ENCODE results near the gene CCDC85B.

The CCDC85B gene

DNA sequence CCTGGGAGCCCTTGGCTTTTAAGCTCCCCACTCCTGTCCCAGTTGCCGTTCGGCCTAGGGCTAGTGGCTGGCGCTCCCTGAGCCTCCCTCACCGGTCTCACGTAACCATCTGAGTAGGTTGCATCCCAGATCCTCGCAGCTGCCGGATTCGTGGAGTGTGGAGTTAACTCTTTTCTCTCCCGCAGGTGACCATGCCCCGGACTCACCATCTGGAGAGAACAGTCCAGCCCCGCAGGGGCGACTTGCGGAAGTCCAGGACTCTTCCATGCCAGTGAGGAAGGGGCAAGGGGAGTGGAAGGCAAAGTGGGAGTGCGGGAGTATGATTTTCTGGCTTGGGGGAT, 29.3 kb upstream of the CCDC85B start:
- TF ChIP-seq EP300 (IDR thresholded peaks at IDR 0.05; ENCODE audit: borderline replicate concordance): no peak
- no peak for TF ChIP-seq FOXM1 (IDR thresholded peaks at IDR 0.05; ENCODE audit: borderline replicate concordance, low read depth)
- TF ChIP-seq TEAD4 (IDR thresholded peaks at IDR 0.05): no peak
- TF ChIP-seq, protein P1, sequence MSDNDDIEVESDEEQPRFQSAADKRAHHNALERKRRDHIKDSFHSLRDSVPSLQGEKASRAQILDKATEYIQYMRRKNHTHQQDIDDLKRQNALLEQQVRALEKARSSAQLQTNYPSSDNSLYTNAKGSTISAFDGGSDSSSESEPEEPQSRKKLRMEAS (IDR thresholded peaks at IDR 0.05): no peak
- TF ChIP-seq YY1 (IDR thresholded peaks at IDR 0.05; ENCODE audit: low read depth): no peak
- TF ChIP-seq, protein P2, sequence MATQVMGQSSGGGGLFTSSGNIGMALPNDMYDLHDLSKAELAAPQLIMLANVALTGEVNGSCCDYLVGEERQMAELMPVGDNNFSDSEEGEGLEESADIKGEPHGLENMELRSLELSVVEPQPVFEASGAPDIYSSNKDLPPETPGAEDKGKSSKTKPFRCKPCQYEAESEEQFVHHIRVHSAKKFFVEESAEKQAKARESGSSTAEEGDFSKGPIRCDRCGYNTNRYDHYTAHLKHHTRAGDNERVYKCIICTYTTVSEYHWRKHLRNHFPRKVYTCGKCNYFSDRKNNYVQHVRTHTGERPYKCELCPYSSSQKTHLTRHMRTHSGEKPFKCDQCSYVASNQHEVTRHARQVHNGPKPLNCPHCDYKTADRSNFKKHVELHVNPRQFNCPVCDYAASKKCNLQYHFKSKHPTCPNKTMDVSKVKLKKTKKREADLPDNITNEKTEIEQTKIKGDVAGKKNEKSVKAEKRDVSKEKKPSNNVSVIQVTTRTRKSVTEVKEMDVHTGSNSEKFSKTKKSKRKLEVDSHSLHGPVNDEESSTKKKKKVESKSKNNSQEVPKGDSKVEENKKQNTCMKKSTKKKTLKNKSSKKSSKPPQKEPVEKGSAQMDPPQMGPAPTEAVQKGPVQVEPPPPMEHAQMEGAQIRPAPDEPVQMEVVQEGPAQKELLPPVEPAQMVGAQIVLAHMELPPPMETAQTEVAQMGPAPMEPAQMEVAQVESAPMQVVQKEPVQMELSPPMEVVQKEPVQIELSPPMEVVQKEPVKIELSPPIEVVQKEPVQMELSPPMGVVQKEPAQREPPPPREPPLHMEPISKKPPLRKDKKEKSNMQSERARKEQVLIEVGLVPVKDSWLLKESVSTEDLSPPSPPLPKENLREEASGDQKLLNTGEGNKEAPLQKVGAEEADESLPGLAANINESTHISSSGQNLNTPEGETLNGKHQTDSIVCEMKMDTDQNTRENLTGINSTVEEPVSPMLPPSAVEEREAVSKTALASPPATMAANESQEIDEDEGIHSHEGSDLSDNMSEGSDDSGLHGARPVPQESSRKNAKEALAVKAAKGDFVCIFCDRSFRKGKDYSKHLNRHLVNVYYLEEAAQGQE (IDR thresholded peaks at IDR 0.05; ENCODE audit: low read depth): no peak
- TF ChIP-seq TCF12 (IDR thresholded peaks at IDR 0.05; ENCODE audit: low read depth): no peak
- TF ChIP-seq NFIC (IDR thresholded peaks at IDR 0.05): no peak
- no peak for TF ChIP-seq RAD21 (IDR thresholded peaks at IDR 0.05; ENCODE audit: low read depth)
- no peak for TF ChIP-seq CEBPB (IDR thresholded peaks at IDR 0.05)
- TF ChIP-seq, protein P3, sequence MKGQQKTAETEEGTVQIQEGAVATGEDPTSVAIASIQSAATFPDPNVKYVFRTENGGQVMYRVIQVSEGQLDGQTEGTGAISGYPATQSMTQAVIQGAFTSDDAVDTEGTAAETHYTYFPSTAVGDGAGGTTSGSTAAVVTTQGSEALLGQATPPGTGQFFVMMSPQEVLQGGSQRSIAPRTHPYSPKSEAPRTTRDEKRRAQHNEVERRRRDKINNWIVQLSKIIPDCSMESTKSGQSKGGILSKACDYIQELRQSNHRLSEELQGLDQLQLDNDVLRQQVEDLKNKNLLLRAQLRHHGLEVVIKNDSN (IDR thresholded peaks at IDR 0.05): no peak

DNA sequence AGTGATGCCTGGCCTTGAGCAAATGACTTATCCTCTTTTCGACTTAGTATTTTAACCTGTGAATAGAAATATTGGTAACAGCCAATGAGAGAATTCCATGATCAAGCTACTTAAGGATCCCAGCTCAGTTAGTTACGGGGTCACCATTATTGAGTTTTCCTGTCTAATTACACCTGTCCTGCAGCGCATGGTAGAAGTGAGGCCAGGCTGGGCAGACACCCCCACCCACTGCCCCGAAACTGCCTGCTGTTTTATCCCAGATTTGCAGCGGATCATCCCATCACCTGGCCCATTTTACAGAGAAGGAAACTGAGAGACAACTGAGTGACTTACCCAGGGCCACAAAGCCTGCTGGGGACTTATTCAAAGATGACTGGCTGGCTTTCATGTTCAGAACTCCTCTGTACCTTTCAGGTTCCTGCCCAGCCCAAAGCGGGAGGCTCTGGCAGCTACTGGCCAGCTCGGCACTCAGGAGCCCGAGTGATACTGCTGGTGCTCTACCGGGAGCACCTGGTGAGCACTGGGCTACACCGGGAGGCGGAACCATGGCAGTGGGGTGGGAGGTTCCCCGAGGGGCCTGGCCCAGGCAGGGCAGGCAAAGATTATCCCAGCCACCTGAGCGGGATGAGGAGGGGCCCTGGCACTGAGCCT, 28.8 kb upstream of the CCDC85B start:
- TF ChIP-seq NFIC (IDR thresholded peaks at IDR 0.05) (no peak), FOXM1 (IDR thresholded peaks at IDR 0.05; ENCODE audit: borderline replicate concordance, low read depth) (no peak), CEBPB (IDR thresholded peaks at IDR 0.05) (no peak), EP300 (IDR thresholded peaks at IDR 0.05; ENCODE audit: borderline replicate concordance) (no peak), TEAD4 (IDR thresholded peaks at IDR 0.05) (no peak), ZBTB7A (IDR thresholded peaks at IDR 0.05; ENCODE audit: low read depth) (no peak), TCF12 (IDR thresholded peaks at IDR 0.05; ENCODE audit: low read depth) (no peak), CREB1 (IDR thresholded peaks at IDR 0.05; ENCODE audit: low read depth) (no peak), RAD21 (IDR thresholded peaks at IDR 0.05; ENCODE audit: low read depth) (no peak), YY1 (IDR thresholded peaks at IDR 0.05; ENCODE audit: low read depth) (no peak), TAF1 (IDR thresholded peaks at IDR 0.05; ENCODE audit: low read depth) (no peak), EGR1 (IDR thresholded peaks at IDR 0.05) (no peak)
- TF ChIP-seq, protein P1 (IDR thresholded peaks at IDR 0.05): no peak
- TF ChIP-seq, protein P2 (IDR thresholded peaks at IDR 0.05; ENCODE audit: low read depth): no peak
- TF ChIP-seq, protein P3 (IDR thresholded peaks at IDR 0.05): no peak

DNA sequence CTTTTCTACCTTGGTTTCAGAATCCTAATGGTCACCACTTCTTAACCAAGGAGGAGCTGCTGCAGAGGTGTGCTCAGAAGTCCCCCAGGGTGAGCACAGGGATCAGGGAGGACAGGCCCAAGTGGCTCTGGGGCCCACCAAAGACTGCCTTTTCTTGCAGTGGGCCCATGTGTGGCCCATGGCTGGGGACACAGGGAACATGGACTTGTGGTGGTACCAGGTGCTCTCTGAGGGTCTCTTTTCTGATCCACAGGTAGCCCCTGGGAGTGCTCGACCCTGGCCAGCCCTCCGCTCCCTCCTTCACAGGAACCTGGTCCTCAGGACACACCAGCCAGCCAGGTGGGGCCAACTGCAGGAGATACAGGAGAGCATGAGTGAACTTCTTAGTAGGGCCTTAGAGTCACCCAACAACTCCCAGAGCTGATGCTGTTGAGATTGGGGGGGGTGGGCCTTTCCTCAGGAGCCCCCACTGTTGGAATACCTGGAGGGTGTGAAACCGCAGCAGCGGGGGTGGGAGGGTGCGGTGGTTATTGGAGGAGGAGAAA, 28.2 kb upstream of the CCDC85B start:
- no peak for TF ChIP-seq RAD21 (IDR thresholded peaks at IDR 0.05; ENCODE audit: low read depth)
- no peak for TF ChIP-seq YY1 (IDR thresholded peaks at IDR 0.05; ENCODE audit: low read depth)
- TF ChIP-seq, protein P3 (IDR thresholded peaks at IDR 0.05): no peak
- no peak for TF ChIP-seq TEAD4 (IDR thresholded peaks at IDR 0.05)
- TF ChIP-seq, protein P1 (IDR thresholded peaks at IDR 0.05): no peak
- TF ChIP-seq CEBPB (IDR thresholded peaks at IDR 0.05): no peak
- TF ChIP-seq TCF12 (IDR thresholded peaks at IDR 0.05; ENCODE audit: low read depth): no peak
- no peak for TF ChIP-seq CREB1 (IDR thresholded peaks at IDR 0.05; ENCODE audit: low read depth)
- no peak for TF ChIP-seq EGR1 (IDR thresholded peaks at IDR 0.05)
- no peak for TF ChIP-seq ZBTB7A (IDR thresholded peaks at IDR 0.05; ENCODE audit: low read depth)

DNA sequence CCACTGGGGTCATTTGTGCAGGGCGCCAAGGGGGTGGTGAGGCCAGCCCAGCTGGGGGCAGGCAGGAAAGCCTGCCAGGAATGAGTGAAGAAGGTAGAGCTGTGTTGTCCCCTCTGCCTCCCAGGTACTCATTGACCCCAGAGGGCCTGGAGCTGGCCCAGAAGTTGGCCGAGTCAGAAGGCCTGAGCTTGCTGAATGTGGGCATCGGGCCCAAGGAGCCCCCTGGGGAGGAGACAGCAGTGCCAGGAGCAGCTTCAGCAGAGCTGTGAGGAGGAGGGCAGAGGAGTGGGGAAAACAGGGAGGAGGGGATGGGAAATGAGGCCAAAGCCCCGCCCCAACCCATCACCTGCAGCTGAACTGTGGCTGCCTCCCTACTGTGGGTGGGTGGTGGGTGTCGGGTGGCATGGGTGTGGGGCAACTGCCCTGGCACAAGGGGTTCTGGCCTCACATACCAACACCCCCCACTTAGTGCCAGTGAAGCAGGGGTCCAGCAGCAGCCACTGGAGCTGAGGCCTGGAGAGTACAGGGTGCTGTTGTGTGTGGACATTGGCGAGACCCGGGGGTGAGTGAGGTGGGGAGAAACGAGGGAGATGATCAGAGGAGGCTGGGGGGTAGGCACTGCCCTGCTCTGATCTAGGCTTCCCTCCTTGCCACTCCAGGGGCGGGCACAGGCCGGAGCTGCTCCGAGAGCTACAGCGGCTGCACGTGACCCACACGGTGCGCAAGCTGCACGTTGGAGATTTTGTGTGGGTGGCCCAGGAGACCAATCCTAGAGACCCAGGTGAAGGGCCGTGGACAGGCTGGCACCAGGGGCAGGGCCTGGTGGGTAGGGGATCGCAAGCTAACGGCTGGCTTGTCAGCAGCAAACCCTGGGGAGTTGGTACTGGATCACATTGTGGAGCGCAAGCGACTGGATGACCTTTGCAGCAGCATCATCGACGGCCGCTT, 27.3 kb upstream of the CCDC85B start:
- TF ChIP-seq NFIC (IDR thresholded peaks at IDR 0.05) (no peak), YY1 (IDR thresholded peaks at IDR 0.05; ENCODE audit: low read depth) (no peak), TCF12 (IDR thresholded peaks at IDR 0.05; ENCODE audit: low read depth) (no peak), EP300 (IDR thresholded peaks at IDR 0.05; ENCODE audit: borderline replicate concordance) (no peak), TEAD4 (IDR thresholded peaks at IDR 0.05) (no peak), TAF1 (IDR thresholded peaks at IDR 0.05; ENCODE audit: low read depth) (no peak), CREB1 (IDR thresholded peaks at IDR 0.05; ENCODE audit: low read depth) (no peak), RAD21 (IDR thresholded peaks at IDR 0.05; ENCODE audit: low read depth) (no peak), ZBTB7A (IDR thresholded peaks at IDR 0.05; ENCODE audit: low read depth) (no peak), EGR1 (IDR thresholded peaks at IDR 0.05) (no peak), CEBPB (IDR thresholded peaks at IDR 0.05) (no peak)
- TF ChIP-seq, protein P3 (IDR thresholded peaks at IDR 0.05): no peak
